ENCODE measurements around the gene KRTAP2-4. TPM values are rescaled to one million over a fixed set of nuclear protein-coding genes. Genes with fewer than 3 reads are reported as not detected.
"Not testable (repeated sequence)": the region's sequence is repeated elsewhere in the genome, so short reads cannot be mapped to it uniquely, and the experiment has no call there.

The KRTAP2-4 gene, protein sequence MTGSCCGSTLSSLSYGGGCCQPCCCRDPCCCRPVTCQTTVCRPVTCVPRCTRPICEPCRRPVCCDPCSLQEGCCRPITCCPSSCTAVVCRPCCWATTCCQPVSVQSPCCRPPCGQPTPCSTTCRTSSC
- not detected for total RNA-seq
- polyA plus RNA-seq (ENCODE audit: insufficient read length in 2 of 2) = not detected
- long read RNA-seq, donor 1 = 0 reads
- long read RNA-seq, donor 2 = 0 reads
- long read RNA-seq, donor 3 = 0 reads
- long read RNA-seq, donor 4 = 0 reads

DNA sequence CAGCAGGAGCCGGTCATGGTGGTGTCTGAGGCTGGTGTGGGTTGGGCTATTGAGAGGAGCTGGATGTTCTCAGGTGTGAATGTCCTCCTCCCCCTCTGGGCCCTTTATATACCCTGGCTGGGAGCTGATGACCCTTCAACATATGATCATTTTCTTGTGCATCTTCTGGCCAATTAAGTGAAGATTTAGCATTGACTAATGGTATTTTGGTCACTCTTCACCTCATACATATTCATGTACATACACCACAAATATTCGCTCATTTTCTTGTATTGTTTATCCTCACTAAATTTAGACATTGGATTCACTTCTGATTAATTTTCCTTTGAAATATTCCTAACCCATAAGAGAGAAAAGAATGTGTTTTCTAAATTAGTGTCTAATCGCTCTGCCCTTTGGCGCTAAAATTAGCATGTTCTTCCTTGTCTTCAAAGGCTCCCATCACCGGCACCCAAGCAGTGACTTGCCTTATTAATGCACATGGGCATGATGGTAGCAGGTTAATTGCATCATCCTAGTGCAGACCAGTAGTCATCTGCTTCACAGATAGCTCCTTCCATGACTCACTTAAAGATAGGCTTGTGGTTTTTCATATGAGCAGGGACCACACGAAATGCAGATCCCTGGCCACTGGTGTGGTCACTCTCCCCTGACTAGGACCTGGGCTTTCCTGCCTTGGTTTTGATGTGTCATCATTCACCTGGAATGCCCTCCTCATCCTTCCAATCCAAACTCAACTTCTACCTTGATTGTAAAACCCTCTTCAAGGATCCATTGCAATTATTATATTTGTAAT lies at the start of gene KRTAP2-4:
Gene KRTAP2-4 (minus strand): TSS at position 51 of the 796 bp plus-strand sequence. CDS start 34 bp downstream, at position 17.
- Histone ChIP-seq H3K4me3 (ENCODE audit: low read depth, low read length) (no peak within 1 kb of the TSS), H3K4me1 (ENCODE audit: control insufficient read depth, insufficient read depth, low read length) (no peaks in the 10 kb centered on the region), H3K36me3 (ENCODE audit: control insufficient read depth, insufficient read depth, low read length) (no peaks in the 10 kb centered on the region), H3K27ac (ENCODE audit: low read depth, low read length) (no peak within 1 kb of the TSS), H3K9me3 (ENCODE audit: control insufficient read depth, insufficient read depth, low read length) (no peaks in the 10 kb centered on the region), H3K27me3 (ENCODE audit: control insufficient read depth, insufficient read depth, low read length) (no peaks in the 10 kb centered on the region)
- DNase-seq (ENCODE audit: low read depth in 4 of 6, low spot score in 6 of 6) = no peak
- 83% methylated on average over 1 of the region's 6 CpGs for WGBS (ENCODE audit: insufficient coverage)

DNA sequence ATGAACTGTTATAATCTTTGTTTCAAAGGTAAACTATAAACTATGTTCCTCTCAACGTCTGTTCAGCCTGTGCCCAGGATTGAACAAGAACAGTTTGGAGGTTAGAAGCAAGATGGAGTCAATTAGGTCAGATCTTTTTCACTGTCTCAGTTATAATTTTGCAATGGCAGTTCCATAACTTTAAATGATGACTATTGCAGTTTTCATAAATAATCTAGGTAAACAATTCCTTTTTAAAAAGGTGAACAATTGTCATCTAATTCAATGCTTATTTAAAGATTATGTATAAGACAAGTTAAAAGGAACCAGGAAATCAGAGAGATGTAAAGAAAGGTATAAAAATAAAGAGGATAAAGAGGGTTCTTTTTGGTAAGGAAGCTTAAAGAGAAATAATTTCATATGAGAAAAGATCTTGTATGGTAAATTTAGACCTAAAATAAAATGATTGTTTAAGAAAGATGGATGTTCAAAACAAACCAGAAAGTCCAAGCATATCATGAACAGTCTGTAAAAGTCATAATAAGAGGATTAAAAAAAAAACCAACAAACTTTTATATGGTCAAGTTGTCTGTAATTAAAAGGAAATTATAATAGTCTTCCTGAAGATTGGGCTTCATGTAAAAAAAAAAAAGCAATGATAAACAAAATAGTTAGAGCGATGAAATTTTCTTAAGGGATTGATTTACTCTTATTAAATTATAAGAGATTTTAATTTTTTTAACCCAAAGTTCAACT lies 45.6 kb upstream of the KRTAP2-4 start:
- DNase-seq (ENCODE audit: low read depth in 4 of 6, low spot score in 6 of 6) = no peak
- no peak overlapping the region for H3K4me3 ChIP-seq (ENCODE audit: low read depth, low read length)
- no peaks in the 10 kb centered on the region for H3K36me3 ChIP-seq (ENCODE audit: control insufficient read depth, insufficient read depth, low read length)
- H3K9me3 ChIP-seq (ENCODE audit: control insufficient read depth, insufficient read depth, low read length) = peaks cover 2% of the 10 kb centered on the region
- H3K27ac ChIP-seq (ENCODE audit: low read depth, low read length) = no peak overlapping the region
- H3K4me1 ChIP-seq (ENCODE audit: control insufficient read depth, insufficient read depth, low read length) = no peaks in the 10 kb centered on the region
- H3K27me3 ChIP-seq (ENCODE audit: control insufficient read depth, insufficient read depth, low read length) = no peaks in the 10 kb centered on the region
- no CpG with 5 or more reads among the region's 2 CpGs for WGBS (ENCODE audit: insufficient coverage)

DNA sequence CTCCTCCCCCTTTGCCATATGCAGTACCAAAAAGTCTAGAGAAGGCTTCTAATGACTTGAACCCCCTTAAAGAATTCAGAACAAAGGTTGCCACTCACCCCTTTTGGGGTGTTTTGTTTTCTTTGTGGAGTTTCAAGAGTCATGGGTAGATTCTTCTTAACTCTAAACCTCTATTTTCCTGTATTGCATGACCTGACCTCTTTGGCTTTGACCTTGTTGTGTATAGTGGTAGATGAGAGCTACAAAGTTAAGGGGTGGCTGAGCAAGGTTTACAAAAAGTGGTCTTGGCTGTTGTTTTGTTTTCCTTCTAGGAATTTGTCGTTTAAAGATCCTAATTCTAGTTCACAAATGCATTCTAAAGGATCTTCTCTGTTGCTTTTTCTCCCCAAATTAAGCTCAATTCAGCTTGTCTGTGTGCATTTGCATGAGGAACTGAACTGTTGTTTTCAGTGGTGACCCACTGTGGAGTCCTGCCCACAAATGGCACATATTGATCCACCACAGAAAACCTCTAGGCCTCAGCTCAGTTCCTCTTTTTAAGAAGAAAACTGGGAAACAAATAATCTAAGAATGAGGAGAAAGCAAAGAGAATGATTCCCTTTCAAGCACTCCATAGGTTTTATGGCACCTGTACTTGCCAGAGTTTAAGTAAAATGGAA lies 43.2 kb upstream of the KRTAP2-4 start:
- not testable (repeated sequence) for H3K36me3 ChIP-seq (ENCODE audit: control insufficient read depth, insufficient read depth, low read length); H3K4me3 ChIP-seq (ENCODE audit: low read depth, low read length); H3K27me3 ChIP-seq (ENCODE audit: control insufficient read depth, insufficient read depth, low read length); H3K27ac ChIP-seq (ENCODE audit: low read depth, low read length); H3K4me1 ChIP-seq (ENCODE audit: control insufficient read depth, insufficient read depth, low read length); DNase-seq (ENCODE audit: low read depth in 4 of 6, low spot score in 6 of 6); H3K9me3 ChIP-seq (ENCODE audit: control insufficient read depth, insufficient read depth, low read length)
- WGBS (ENCODE audit: insufficient coverage) = no CpG with 5 or more reads among the region's 1 CpG

DNA sequence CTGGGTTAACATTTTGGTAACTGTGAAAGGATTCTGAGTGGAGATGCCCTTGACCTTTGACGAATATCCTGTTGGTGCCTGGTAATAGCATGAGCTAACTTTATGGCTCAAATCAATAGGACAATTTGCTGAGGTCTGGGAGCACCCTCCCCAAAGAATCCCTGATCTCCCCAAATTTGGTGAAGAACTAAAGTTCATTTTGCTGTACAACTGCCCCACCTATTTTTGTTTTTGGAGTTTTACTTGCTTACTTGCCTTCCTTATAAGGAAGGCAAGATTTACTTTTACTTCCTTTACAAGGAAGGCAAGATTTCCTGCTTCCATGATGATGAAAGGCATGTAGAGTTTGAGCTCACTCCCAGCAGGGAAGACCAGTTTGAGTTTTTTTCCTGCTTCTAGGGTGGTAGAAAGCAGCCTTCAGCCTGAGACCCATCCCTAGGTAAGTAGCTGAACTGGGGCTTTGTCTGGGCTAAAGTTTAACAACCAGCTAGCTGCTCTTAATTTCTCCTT lies 42.3 kb upstream of the KRTAP2-4 start:
- Histone ChIP-seq H3K4me3 (ENCODE audit: low read depth, low read length) (no peak overlapping the region), H3K27ac (ENCODE audit: low read depth, low read length) (no peak overlapping the region), H3K36me3 (ENCODE audit: control insufficient read depth, insufficient read depth, low read length) (no peaks in the 10 kb centered on the region), H3K4me1 (ENCODE audit: control insufficient read depth, insufficient read depth, low read length) (no peaks in the 10 kb centered on the region), H3K27me3 (ENCODE audit: control insufficient read depth, insufficient read depth, low read length) (no peaks in the 10 kb centered on the region), H3K9me3 (ENCODE audit: control insufficient read depth, insufficient read depth, low read length) (no peaks in the 10 kb centered on the region)
- 89% methylated on average over 1 of the region's 1 CpG for WGBS (ENCODE audit: insufficient coverage)
- no peak for DNase-seq (ENCODE audit: low read depth in 4 of 6, low spot score in 6 of 6)

DNA sequence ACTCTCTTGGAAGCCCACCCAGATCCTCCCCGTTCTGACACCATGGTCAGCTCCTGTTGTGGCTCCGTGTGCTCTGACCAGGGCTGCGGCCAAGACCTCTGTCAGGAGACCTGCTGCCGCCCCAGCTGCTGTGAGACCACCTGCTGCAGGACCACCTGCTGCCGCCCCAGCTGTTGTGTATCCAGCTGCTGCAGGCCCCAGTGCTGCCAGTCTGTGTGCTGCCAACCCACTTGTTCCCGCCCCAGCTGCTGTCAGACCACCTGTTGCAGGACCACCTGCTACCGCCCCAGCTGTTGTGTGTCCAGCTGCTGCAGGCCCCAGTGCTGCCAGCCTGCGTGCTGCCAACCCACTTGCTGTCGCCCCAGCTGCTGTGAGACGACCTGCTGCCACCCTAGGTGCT lies 39.7 kb upstream of the KRTAP2-4 start, which contains the start of gene KRTAP4-9:
Gene KRTAP4-9 (plus strand): TSS at position 43 of the 400 bp plus-strand sequence. CDS start 0 bp downstream, at position 43.
- not testable (repeated sequence) for H3K27me3 ChIP-seq (ENCODE audit: control insufficient read depth, insufficient read depth, low read length); H3K4me3 ChIP-seq (ENCODE audit: low read depth, low read length); H3K27ac ChIP-seq (ENCODE audit: low read depth, low read length); H3K9me3 ChIP-seq (ENCODE audit: control insufficient read depth, insufficient read depth, low read length); DNase-seq (ENCODE audit: low read depth in 4 of 6, low spot score in 6 of 6); H3K36me3 ChIP-seq (ENCODE audit: control insufficient read depth, insufficient read depth, low read length); H3K4me1 ChIP-seq (ENCODE audit: control insufficient read depth, insufficient read depth, low read length)
- WGBS (ENCODE audit: insufficient coverage) = 69% methylated on average over 9 of the region's 10 CpGs

DNA sequence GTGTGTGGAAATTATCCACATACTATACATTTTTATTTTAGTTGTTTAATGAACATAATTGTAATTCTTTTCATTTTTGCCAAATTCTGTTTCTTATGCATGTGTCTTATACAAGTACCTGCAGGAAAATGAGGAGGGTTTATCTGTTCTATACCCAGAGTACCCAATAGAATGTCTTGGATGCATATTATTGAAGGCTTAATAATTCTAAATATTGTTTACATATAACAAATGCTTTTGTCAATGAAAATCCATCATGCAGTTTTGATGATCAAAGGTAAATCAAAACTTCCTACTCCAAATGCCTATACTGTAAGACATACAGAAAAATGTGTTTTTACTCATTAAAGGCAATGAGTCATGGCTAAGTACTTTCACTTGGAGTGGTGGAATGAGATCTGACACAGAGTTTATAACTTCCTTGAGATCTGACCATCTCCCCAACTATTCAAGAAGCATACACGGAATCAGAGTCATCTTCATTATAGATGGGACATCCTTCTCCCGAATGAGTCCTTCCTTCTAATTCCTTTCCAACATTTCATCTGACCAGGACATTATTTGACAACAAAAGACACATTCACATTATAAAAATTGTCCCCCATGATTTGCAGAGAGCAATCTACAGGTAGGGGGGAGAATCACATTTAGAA lies 38.8 kb upstream of the KRTAP2-4 start:
- not testable (repeated sequence) for H3K4me1 ChIP-seq (ENCODE audit: control insufficient read depth, insufficient read depth, low read length); H3K9me3 ChIP-seq (ENCODE audit: control insufficient read depth, insufficient read depth, low read length); H3K36me3 ChIP-seq (ENCODE audit: control insufficient read depth, insufficient read depth, low read length); H3K27me3 ChIP-seq (ENCODE audit: control insufficient read depth, insufficient read depth, low read length); DNase-seq (ENCODE audit: low read depth in 4 of 6, low spot score in 6 of 6); H3K4me3 ChIP-seq (ENCODE audit: low read depth, low read length); H3K27ac ChIP-seq (ENCODE audit: low read depth, low read length)
- WGBS (ENCODE audit: insufficient coverage) = no CpG with 5 or more reads among the region's 2 CpGs

DNA sequence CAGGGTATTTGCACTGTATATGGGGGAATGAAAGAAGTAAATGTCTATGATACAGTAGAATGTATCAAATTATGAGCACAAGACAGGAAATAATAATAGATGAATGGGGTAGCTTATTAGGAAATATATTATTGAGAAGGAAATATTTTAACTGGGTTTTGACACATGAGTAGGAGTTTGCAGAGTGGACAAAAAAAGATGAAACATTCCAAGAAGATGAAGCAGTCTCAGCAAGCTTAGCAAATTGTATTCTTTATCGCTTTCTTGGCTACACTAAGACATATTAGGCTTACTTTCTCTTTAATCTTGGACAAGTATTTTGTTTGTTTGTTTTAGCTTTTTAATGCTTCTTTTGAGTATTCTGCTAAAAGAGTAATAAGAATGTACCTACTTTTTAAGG lies 38.2 kb upstream of the KRTAP2-4 start:
- Histone ChIP-seq H3K4me3 (ENCODE audit: low read depth, low read length) (no peak overlapping the region), H3K27ac (ENCODE audit: low read depth, low read length) (no peak overlapping the region), H3K4me1 (ENCODE audit: control insufficient read depth, insufficient read depth, low read length) (no peaks in the 10 kb centered on the region), H3K9me3 (ENCODE audit: control insufficient read depth, insufficient read depth, low read length) (no peaks in the 10 kb centered on the region), H3K36me3 (ENCODE audit: control insufficient read depth, insufficient read depth, low read length) (no peaks in the 10 kb centered on the region), H3K27me3 (ENCODE audit: control insufficient read depth, insufficient read depth, low read length) (no peaks in the 10 kb centered on the region)
- no CpG with 5 or more reads among the region's 1 CpG for WGBS (ENCODE audit: insufficient coverage)
- DNase-seq (ENCODE audit: low read depth in 4 of 6, low spot score in 6 of 6) = no peak

DNA sequence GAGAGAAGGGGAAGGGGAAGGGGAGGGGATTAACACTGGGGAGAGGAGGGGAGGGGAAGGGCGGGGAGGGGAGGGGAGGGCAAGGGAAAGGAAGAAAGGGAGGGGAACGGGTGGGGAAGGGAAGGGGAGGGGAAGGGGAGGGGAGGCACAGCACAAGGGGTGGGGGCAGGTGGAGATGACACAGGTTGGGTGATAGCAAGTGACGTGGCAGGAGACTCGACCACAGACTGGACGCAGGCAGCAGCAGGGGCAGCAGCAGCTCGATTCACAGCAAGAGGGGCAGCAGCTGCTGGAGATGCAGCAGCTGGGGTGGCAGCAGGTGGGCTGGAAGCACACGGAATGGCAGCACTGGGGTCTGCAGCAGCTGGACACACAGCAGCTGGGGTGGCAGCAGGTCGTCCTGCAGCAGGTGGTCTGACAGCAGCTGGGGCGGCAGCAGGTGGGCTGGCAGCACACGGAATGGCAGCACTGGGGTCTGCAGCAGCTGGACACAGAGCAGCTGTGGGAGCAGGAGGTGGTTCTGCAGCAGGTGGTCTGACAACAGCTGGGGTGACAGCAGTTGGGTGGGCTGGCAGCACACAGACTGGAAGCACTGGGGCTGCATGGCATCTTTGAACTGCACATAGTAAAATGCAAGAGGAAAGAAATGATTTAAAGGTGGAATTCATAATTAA lies 36.0 kb upstream of the KRTAP2-4 start, which contains the start of gene KRTAP4-16:
Gene KRTAP4-16 (minus strand): TSS at position 624 of the 674 bp plus-strand sequence. CDS start 0 bp downstream, at position 624.
- no peak within 1 kb of the TSS for H3K27ac ChIP-seq (ENCODE audit: low read depth, low read length)
- no peaks in the 10 kb centered on the region for H3K9me3 ChIP-seq (ENCODE audit: control insufficient read depth, insufficient read depth, low read length)
- no peak within 1 kb of the TSS for H3K4me3 ChIP-seq (ENCODE audit: low read depth, low read length)
- no peak for DNase-seq (ENCODE audit: low read depth in 4 of 6, low spot score in 6 of 6)
- H3K27me3 ChIP-seq (ENCODE audit: control insufficient read depth, insufficient read depth, low read length) = no peaks in the 10 kb centered on the region
- H3K4me1 ChIP-seq (ENCODE audit: control insufficient read depth, insufficient read depth, low read length) = no peaks in the 10 kb centered on the region
- H3K36me3 ChIP-seq (ENCODE audit: control insufficient read depth, insufficient read depth, low read length) = no peaks in the 10 kb centered on the region
- 43% methylated on average over 9 of the region's 10 CpGs for WGBS (ENCODE audit: insufficient coverage)

Data from spinal cord (tissue), 10 donors.